IPS DF 4.7 (cell line): ENCODE data around the gene ASMT.
A peak's percentile ranks its signal among the peaks of the same experiment; 100 is the strongest.
"Not testable (repeated sequence)": the region's sequence is repeated elsewhere in the genome, so short reads cannot be mapped to it uniquely, and the experiment has no call there.

Source experiments
- DNase-seq: peaks from one replicate; pipeline ENCODE4 v3.0.0-alpha.2; 2013; ENCODE audit warnings: low spot score; ENCODE audit errors: extremely low read depth

Gene ASMT

GRCh38 chrX:1598021-1598875 lies 16.6 kb upstream of the ASMT start:
- no peak for DNase-seq

GRCh38 chrX:1598876-1599790 lies 15.7 kb upstream of the ASMT start:
- DNase-seq: no peak

GRCh38 chrX:1599791-1600405 lies 15.0 kb upstream of the ASMT start:
- DNase-seq: no peak

- no peak for DNase-seq
Measured at GRCh38 chrX:1600406-1601050, 14.3 kb upstream of the ASMT start.

- DNase-seq: no peak
Measured at GRCh38 chrX:1601051-1601767, 13.7 kb upstream of the ASMT start.

- no peak for DNase-seq
Measured at GRCh38 chrX:1601768-1602085, 13.1 kb upstream of the ASMT start.

- no peak for DNase-seq
Measured at GRCh38 chrX:1602299-1602698, 12.6 kb upstream of the ASMT start.

GRCh38 chrX:1606496-1606895 lies 8.4 kb upstream of the ASMT start:
- no peak for DNase-seq

- DNase-seq: no peak
Measured at GRCh38 chrX:1609311-1609710, 5.5 kb upstream of the ASMT start.

GRCh38 chrX:1609762-1610161 lies 5.1 kb upstream of the ASMT start:
- no peak for DNase-seq

GRCh38 chrX:1610166-1610565 lies 4.7 kb upstream of the ASMT start:
- no peak for DNase-seq

GRCh38 chrX:1610736-1611135 lies 4.1 kb upstream of the ASMT start:
- no peak for DNase-seq

GRCh38 chrX:1612641-1613286 lies 2.1 kb upstream of the ASMT start:
- DNase-seq: no peak

GRCh38 chrX:1618689-1619088 lies 3.8 kb downstream of the ASMT start:
- no peak for DNase-seq

- DNase-seq: no peak
Measured at GRCh38 chrX:1623691-1624090, 8.8 kb downstream of the ASMT start.

- DNase-seq: not testable (repeated sequence)
Measured at GRCh38 chrX:1624158-1624860, 9.4 kb downstream of the ASMT start.

- DNase-seq: not testable (repeated sequence)
Measured at GRCh38 chrX:1624861-1625215, 10.0 kb downstream of the ASMT start.

GRCh38 chrX:1629244-1629643 lies 14.4 kb downstream of the ASMT start:
- no peak for DNase-seq

- DNase-seq: no peak
Measured at GRCh38 chrX:1646009-1646408, 31.1 kb downstream of the ASMT start.

- peak; percentile 41 for DNase-seq
Measured at GRCh38 chrX:1649621-1650020, 34.8 kb downstream of the ASMT start.
